ENCODE measurements around the gene MEGF11.

DNA sequence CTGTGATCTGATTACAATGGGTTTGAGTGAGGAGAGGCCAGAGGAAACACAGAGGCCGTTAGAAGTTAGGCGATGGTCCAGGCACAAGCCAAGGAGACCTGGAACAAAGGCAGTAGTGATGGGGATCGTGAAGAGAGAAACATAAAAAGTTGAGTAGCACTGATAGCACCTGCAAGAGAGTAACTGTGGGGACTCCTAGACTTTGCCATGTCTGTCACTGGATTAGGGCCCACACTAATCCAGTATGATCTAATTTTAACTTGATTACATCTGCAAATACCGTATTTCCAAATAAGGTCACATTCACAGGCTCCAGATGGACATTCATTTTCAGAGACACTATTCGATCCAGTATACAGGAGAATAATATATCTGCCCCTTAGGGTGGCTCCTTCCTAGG is 239.5 kb downstream of the MEGF11 start:
- no peak for TF ChIP-seq POLR2AphosphoS5 (IDR thresholded peaks at IDR 0.05; ENCODE audit: insufficient read depth in 1 of 2, low read depth in 1 of 2)
- TF ChIP-seq, protein P1, sequence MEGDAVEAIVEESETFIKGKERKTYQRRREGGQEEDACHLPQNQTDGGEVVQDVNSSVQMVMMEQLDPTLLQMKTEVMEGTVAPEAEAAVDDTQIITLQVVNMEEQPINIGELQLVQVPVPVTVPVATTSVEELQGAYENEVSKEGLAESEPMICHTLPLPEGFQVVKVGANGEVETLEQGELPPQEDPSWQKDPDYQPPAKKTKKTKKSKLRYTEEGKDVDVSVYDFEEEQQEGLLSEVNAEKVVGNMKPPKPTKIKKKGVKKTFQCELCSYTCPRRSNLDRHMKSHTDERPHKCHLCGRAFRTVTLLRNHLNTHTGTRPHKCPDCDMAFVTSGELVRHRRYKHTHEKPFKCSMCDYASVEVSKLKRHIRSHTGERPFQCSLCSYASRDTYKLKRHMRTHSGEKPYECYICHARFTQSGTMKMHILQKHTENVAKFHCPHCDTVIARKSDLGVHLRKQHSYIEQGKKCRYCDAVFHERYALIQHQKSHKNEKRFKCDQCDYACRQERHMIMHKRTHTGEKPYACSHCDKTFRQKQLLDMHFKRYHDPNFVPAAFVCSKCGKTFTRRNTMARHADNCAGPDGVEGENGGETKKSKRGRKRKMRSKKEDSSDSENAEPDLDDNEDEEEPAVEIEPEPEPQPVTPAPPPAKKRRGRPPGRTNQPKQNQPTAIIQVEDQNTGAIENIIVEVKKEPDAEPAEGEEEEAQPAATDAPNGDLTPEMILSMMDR (IDR thresholded peaks at IDR 0.05) = no peak
- no peak for TF ChIP-seq POLR2A (IDR thresholded peaks at IDR 0.05)
